Femur (tissue), 1 donor: ENCODE results near the gene SFSWAP.

Experiments used
- DNase-seq: peaks from one replicate; pipeline ENCODE4 v3.0.0-alpha.2; 2017

SFSWAP gene

GRCh38 chr12:131680392-131681256 lies 30.3 kb upstream of the SFSWAP start:
- peak; percentile 1 for DNase-seq

- peak; percentile 6 for DNase-seq
Measured at GRCh38 chr12:131681257-131681620, 29.7 kb upstream of the SFSWAP start.

GRCh38 chr12:131681746-131682509 lies 29.0 kb upstream of the SFSWAP start:
- DNase-seq, result peak; percentile 76

GRCh38 chr12:131682510-131682895 lies 28.4 kb upstream of the SFSWAP start:
- no peak for DNase-seq

GRCh38 chr12:131683266-131684014 lies 27.4 kb upstream of the SFSWAP start:
- no peak for DNase-seq

- DNase-seq, result peak; percentile 5
Measured at GRCh38 chr12:131684015-131684725, 26.7 kb upstream of the SFSWAP start.

- DNase-seq, result no peak
Measured at GRCh38 chr12:131687346-131688125, 23.4 kb upstream of the SFSWAP start.

GRCh38 chr12:131688131-131688844 lies 22.6 kb upstream of the SFSWAP start:
- no peak for DNase-seq

GRCh38 chr12:131688845-131689154 lies 22.1 kb upstream of the SFSWAP start:
- DNase-seq, result no peak

- DNase-seq, result no peak
Measured at GRCh38 chr12:131690320-131690719, 20.6 kb upstream of the SFSWAP start.

GRCh38 chr12:131692431-131692830 lies 18.5 kb upstream of the SFSWAP start:
- no peak for DNase-seq

- DNase-seq, result no peak
Measured at GRCh38 chr12:131693149-131693548, 17.7 kb upstream of the SFSWAP start.

- no peak for DNase-seq
Measured at GRCh38 chr12:131694116-131694838, 16.6 kb upstream of the SFSWAP start.

GRCh38 chr12:131695968-131696367 lies 14.9 kb upstream of the SFSWAP start:
- DNase-seq, result no peak

GRCh38 chr12:131698286-131698685 lies 12.6 kb upstream of the SFSWAP start:
- no peak for DNase-seq

- no peak for DNase-seq
Measured at GRCh38 chr12:131699434-131699833, 11.5 kb upstream of the SFSWAP start.

GRCh38 chr12:131700271-131700670 lies 10.6 kb upstream of the SFSWAP start:
- no peak for DNase-seq

GRCh38 chr12:131701705-131702572 lies 9.0 kb upstream of the SFSWAP start:
- DNase-seq, result no peak

- no peak for DNase-seq
Measured at GRCh38 chr12:131702573-131702877, 8.4 kb upstream of the SFSWAP start.

- no peak for DNase-seq
Measured at GRCh38 chr12:131703161-131703560, 7.7 kb upstream of the SFSWAP start.
